ENCODE results near the gene RASL10B.

- TF ChIP-seq CTCF (IDR thresholded peaks at IDR 0.05; ENCODE audit: poor library complexity, severe bottlenecking) (no peak), RAD21 (conservative IDR thresholded peaks at IDR 0.05) (no peak), POLR2AphosphoS5 (IDR thresholded peaks at IDR 0.05) (no peak), TAF1 (IDR thresholded peaks at IDR 0.05; ENCODE audit: low read depth) (no peak), EZH2 (IDR thresholded peaks at IDR 0.05; ENCODE audit: borderline replicate concordance, insufficient read depth, low read length, poor library complexity, severe bottlenecking) (no peak)
- TF ChIP-seq, protein P1, sequence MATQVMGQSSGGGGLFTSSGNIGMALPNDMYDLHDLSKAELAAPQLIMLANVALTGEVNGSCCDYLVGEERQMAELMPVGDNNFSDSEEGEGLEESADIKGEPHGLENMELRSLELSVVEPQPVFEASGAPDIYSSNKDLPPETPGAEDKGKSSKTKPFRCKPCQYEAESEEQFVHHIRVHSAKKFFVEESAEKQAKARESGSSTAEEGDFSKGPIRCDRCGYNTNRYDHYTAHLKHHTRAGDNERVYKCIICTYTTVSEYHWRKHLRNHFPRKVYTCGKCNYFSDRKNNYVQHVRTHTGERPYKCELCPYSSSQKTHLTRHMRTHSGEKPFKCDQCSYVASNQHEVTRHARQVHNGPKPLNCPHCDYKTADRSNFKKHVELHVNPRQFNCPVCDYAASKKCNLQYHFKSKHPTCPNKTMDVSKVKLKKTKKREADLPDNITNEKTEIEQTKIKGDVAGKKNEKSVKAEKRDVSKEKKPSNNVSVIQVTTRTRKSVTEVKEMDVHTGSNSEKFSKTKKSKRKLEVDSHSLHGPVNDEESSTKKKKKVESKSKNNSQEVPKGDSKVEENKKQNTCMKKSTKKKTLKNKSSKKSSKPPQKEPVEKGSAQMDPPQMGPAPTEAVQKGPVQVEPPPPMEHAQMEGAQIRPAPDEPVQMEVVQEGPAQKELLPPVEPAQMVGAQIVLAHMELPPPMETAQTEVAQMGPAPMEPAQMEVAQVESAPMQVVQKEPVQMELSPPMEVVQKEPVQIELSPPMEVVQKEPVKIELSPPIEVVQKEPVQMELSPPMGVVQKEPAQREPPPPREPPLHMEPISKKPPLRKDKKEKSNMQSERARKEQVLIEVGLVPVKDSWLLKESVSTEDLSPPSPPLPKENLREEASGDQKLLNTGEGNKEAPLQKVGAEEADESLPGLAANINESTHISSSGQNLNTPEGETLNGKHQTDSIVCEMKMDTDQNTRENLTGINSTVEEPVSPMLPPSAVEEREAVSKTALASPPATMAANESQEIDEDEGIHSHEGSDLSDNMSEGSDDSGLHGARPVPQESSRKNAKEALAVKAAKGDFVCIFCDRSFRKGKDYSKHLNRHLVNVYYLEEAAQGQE (IDR thresholded peaks at IDR 0.05; ENCODE audit: borderline replicate concordance), result no peak
Measured at GRCh38 chr17:35736236-35736635, 4.8 kb downstream of the RASL10B start.

Data from neural cell (in vitro differentiated cells).